H7 (cell line): ENCODE data around the gene CCN5. TPM values are rescaled to one million over a fixed set of nuclear protein-coding genes. Genes with fewer than 3 reads are reported as not detected.
A peak's percentile ranks its signal among the peaks of the same experiment; 100 is the strongest.

ENCODE experiments used
- DNase-seq: peaks from one replicate; pipeline ENCODE4 v3.0.0; 2012
- H3K27me3 ChIP-seq: 2 replicates; pipeline ENCODE4 v1.6.0; 2011; ENCODE audit warnings: mild to moderate bottlenecking, low read length; ENCODE audit not compliant: control insufficient read depth, insufficient read depth
- H3K36me3 ChIP-seq: replicated peaks from 2 replicates; pipeline ENCODE4 v1.5.1; 2011; ENCODE audit warnings: low read length; ENCODE audit not compliant: control insufficient read depth, insufficient read depth
- H3K4me3 ChIP-seq: 2 replicates; pipeline ENCODE4 v1.5.1; 2011; ENCODE audit warnings: low read depth, mild to moderate bottlenecking, control low read depth, low read length, moderate library complexity; ENCODE audit not compliant: insufficient read depth
- total RNA-seq: library from RNA; depleted of rRNA; stranded (reverse); fragments of >200 nt; shearing (Covaris generic); gene quantifications from 2 replicates; pipeline ENCODE4 v1.2.3, GENCODE V29; 2014

Gene CCN5
- total RNA-seq, 1 experiment from 2014 or later = not detected

- H3K27me3 ChIP-seq = no peaks in the 10 kb centered on the region
- peak; percentile 85 for DNase-seq
Measured at GRCh38 chr20:44717986-44718385, 2.8 kb downstream of the CCN5 start.

DNA sequence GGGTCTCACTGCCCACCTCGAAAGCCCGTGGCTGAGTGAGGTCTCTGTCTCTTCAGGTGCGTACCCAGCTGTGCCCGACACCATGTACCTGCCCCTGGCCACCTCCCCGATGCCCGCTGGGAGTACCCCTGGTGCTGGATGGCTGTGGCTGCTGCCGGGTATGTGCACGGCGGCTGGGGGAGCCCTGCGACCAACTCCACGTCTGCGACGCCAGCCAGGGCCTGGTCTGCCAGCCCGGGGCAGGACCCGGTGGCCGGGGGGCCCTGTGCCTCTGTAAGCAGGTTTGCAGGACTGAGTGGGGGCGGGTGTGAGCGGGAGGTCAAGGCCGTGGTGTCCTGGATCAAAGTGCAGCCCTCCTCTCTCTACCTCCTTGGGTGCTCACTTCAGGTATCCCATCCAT is 4.7 kb downstream of the CCN5 start:
- Histone ChIP-seq H3K4me3 (no peak overlapping the region), H3K36me3 (no peaks in the 10 kb centered on the region), H3K27me3 (no peaks in the 10 kb centered on the region)
- no peak for DNase-seq

More at GRCh38 chr20:44717986-44718385, 2.8 kb downstream of the CCN5 start:
- Histone ChIP-seq H3K36me3 (no peaks in the 10 kb centered on the region), H3K4me3 (no peak overlapping the region)

DNA sequence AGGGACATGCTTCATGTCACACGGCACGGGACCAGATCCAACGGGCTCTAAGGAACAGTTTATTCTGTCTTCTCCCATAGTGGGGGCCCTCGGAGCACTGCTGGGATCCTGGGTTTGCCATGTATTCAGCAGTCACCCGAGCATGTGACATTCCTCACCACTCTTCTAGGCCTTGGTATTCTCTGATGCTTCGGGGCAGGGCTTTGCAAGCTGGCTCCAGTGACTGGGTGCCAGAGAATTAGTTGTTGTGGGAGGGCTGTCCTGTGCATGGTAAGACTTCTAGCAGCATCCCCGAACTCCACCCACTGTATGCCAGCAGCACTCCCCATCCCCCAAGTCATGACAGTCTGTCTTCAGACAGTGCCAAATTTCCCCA is 5.4 kb downstream of the CCN5 start:
- Histone ChIP-seq H3K27me3 (no peaks in the 10 kb centered on the region), H3K36me3 (no peaks in the 10 kb centered on the region), H3K4me3 (no peak overlapping the region)
- no peak for DNase-seq

GRCh38 chr20:44720997-44721784 is 6.0 kb downstream of the CCN5 start:
- no peak for DNase-seq
- Histone ChIP-seq H3K36me3 (no peaks in the 10 kb centered on the region), H3K4me3 (no peak overlapping the region), H3K27me3 (no peaks in the 10 kb centered on the region)

DNA sequence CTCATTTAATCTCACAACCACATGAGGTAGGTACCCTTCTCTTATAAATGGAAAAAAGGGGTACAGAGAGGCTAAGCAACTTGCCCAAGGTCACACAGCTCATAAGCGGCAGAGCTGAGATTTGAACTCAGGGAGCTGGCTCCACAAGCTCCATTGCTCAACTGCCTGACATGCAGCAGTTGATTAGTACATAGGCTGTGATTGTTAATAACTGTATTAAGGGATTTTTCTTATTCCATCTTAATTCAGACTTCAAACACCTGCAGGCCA is 6.6 kb downstream of the CCN5 start:
- no peak for DNase-seq
- no peaks in the 10 kb centered on the region for H3K27me3 ChIP-seq
- H3K36me3 ChIP-seq = no peaks in the 10 kb centered on the region
- no peak overlapping the region for H3K4me3 ChIP-seq

- DNase-seq = no peak
- Histone ChIP-seq H3K27me3 (no peaks in the 10 kb centered on the region), H3K4me3 (no peak overlapping the region), H3K36me3 (no peaks in the 10 kb centered on the region)
Measured at GRCh38 chr20:44722990-44723389, 7.8 kb downstream of the CCN5 start.

DNA sequence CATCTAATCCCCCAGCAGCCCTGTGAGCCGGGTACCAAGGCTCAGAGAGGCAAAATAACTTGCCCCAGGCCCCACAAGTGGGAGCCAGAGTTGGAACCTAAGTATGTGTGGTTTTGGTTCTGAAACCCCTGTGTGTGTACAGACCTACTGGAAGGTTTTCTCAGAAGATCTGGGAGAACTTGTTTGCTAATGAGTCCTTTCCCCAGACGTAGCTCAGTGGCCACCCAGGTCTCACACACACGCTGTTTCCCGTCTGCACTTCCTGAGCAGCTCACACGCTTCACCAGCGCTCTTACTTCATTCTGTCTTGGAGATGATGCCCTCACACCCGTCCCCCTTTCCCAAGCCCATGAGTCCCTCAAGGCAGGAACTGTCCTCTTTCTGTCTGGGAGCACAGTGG is 8.2 kb downstream of the CCN5 start:
- H3K27me3 ChIP-seq = no peaks in the 10 kb centered on the region
- no peaks in the 10 kb centered on the region for H3K36me3 ChIP-seq
- H3K4me3 ChIP-seq = no peak overlapping the region
- DNase-seq = no peak

GRCh38 chr20:44723798-44724362 is 8.7 kb downstream of the CCN5 start:
- Histone ChIP-seq H3K27me3 (no peaks in the 10 kb centered on the region), H3K36me3 (no peaks in the 10 kb centered on the region), H3K4me3 (no peak overlapping the region)
- no peak for DNase-seq

DNA sequence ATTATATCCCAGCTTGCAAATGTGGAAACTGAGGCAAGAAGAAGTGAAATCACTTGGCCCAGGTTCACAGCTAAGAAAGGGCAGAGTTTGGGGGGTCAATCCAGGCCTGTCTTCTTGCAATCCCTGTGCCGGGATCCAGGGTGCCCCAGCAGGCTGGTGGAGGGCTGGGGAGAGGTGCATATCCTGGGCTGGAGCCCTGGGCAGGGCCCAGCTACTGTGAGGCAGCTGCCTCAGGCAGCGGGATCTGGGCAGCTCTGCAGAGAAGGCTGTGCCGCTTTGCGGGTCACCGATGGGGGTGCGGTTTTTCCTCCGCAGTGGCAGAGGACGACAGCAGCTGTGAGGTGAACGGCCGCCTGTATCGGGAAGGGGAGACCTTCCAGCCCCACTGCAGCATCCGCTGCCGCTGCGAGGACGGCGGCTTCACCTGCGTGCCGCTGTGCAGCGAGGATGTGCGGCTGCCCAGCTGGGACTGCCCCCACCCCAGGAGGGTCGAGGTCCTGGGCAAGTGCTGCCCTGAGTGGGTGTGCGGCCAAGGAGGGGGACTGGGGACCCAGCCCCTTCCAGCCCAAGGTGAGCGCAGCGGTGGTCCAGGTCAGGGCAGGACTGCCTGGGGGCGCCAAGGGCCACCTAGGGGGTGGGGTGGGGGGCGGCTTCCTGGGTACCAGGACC is 9.4 kb downstream of the CCN5 start:
- peak; percentile 68 for DNase-seq
- Histone ChIP-seq H3K27me3 (no peaks in the 10 kb centered on the region), H3K36me3 (no peaks in the 10 kb centered on the region), H3K4me3 (no peak overlapping the region)

- no peak overlapping the region for H3K4me3 ChIP-seq
- H3K27me3 ChIP-seq = no peaks in the 10 kb centered on the region
- DNase-seq = no peak
- H3K36me3 ChIP-seq = no peaks in the 10 kb centered on the region
Measured at GRCh38 chr20:44725837-44726236, 10.7 kb downstream of the CCN5 start.

DNA sequence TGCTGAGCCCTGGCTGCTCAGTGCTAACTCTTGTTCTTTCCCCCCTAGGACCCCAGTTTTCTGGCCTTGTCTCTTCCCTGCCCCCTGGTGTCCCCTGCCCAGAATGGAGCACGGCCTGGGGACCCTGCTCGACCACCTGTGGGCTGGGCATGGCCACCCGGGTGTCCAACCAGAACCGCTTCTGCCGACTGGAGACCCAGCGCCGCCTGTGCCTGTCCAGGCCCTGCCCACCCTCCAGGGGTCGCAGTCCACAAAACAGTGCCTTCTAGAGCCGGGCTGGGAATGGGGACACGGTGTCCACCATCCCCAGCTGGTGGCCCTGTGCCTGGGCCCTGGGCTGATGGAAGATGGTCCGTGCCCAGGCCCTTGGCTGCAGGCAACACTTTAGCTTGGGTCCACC is 11.9 kb downstream of the CCN5 start:
- DNase-seq = peak; percentile 70
- Histone ChIP-seq H3K4me3 (no peak overlapping the region), H3K36me3 (no peaks in the 10 kb centered on the region), H3K27me3 (no peaks in the 10 kb centered on the region)

- Histone ChIP-seq H3K36me3 (no peaks in the 10 kb centered on the region), H3K4me3 (no peak overlapping the region), H3K27me3 (no peaks in the 10 kb centered on the region)
- no peak for DNase-seq
Measured at GRCh38 chr20:44727651-44728050, 12.5 kb downstream of the CCN5 start.

- Histone ChIP-seq H3K36me3 (no peaks in the 10 kb centered on the region), H3K27me3 (no peaks in the 10 kb centered on the region), H3K4me3 (no peak overlapping the region)
- DNase-seq = peak; percentile 86
Measured at GRCh38 chr20:44728801-44729443, 13.8 kb downstream of the CCN5 start.

DNA sequence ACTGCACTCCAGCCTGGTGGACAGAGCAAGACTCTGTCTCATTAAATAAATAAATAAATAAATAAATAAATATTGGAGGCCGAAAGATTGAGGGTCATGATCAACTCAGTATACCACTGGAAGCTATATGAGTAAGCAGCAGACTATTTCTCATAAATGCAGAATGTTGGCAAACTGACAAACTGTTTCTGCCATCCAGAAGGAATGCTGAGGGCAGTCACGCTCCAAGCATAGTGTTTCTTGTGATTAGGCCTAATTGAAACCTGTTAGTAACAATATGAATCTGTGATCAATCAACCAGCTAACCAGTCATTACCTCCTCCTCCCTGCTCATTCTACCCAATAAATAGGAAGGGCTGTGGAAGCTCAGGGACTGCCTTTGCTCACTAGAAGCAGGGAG is 15.3 kb downstream of the CCN5 start:
- Histone ChIP-seq H3K27me3 (no peaks in the 10 kb centered on the region), H3K4me3 (no peak overlapping the region), H3K36me3 (no peaks in the 10 kb centered on the region)
- no peak for DNase-seq

DNA sequence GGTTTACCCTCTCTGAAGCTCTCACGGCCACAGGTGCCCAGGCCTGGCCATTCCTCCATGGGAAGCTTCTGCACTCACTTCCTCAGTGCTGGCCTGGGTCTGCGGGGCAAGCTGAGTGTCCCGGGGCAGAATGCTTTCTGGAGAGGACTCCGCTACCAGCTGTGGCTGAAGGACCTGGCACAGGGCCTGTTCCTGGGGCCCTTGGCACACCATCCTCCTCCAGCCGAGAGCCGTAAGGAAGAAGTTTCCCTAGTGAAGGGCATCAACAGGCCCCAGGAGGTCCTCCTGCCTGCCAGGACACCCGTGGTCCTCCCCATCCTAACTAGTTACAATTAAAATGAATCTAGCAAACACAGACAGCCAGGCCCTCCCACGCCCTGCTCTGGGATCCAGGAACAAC is 16.5 kb downstream of the CCN5 start:
- Histone ChIP-seq H3K4me3 (no peak overlapping the region), H3K36me3 (no peaks in the 10 kb centered on the region), H3K27me3 (no peaks in the 10 kb centered on the region)
- no peak for DNase-seq
